Left ventricle myocardium superior (tissue), 1 donor: ENCODE data around the gene KCNJ9. TPM values are rescaled to one million over a fixed set of nuclear protein-coding genes. Genes with fewer than 3 reads are reported as not detected.
"Not testable (repeated sequence)": the region's sequence is repeated elsewhere in the genome, so short reads cannot be mapped to it uniquely, and the experiment has no call there.

Experiments used
- ATAC-seq: fragments of 200-7000 bp; cut with Tn5 transposase; one replicate; pipeline ENCODE4 v1.9.1; 2020; ENCODE audit warnings: mild to moderate bottlenecking, moderate library complexity
- DNase-seq: peaks from one replicate; pipeline ENCODE4 v3.0.0-alpha.2; 2020
- intact Hi-C: fragments of 100-400 bp; cut with micrococcal nuclease; formaldehyde crosslinking; loops from one replicate; pipeline ENCODE4 v1.11.0; 2022
- total RNA-seq: library from RNA; stranded (reverse); fragmentation: NEBNext Ultra II Directional; extraction: Animal tissue kit (Norgen Biotek cat#: 25700); gene quantifications from one replicate; pipeline ENCODE4 v1.2.1, GENCODE V29; 2021
- donor health status: DM: no; HTN: yes; CAD: no; lungs with severe emphysema.

KCNJ9 gene
- total RNA-seq, 1 donor from 2014 or later: not detected

GRCh38 chr1:160116283-160117147, 35.2 kb downstream of the KCNJ9 start:
- intact Hi-C loops: no loop called here
- ATAC-seq: peak; percentile 39
- DNase-seq: peak; percentile 51

GRCh38 chr1:160117300-160117699, 36.0 kb downstream of the KCNJ9 start:
- no peak for ATAC-seq
- intact Hi-C loops: no loop called here

GRCh38 chr1:160117709-160118183, 36.4 kb downstream of the KCNJ9 start:
- intact Hi-C loops: no loop called here
- DNase-seq: peak; percentile 71
- peak; percentile 58 for ATAC-seq

More at GRCh38 chr1:160117300-160117699, 36.0 kb downstream of the KCNJ9 start:
- DNase-seq: no peak

- ATAC-seq (no peak), DNase-seq (no peak)
- intact Hi-C loops: no loop called here
These were observed 37.6 kb downstream of the KCNJ9 start for GRCh38 chr1:160118928-160119327.

- DNase-seq: no peak
- intact Hi-C loops: no loop called here
- ATAC-seq: no peak
These were observed 39.5 kb downstream of the KCNJ9 start for GRCh38 chr1:160120797-160121196.

GRCh38 chr1:160121388-160121787, 40.0 kb downstream of the KCNJ9 start:
- intact Hi-C loops: no loop called here
- DNase-seq (no peak), ATAC-seq (no peak)

DNA sequence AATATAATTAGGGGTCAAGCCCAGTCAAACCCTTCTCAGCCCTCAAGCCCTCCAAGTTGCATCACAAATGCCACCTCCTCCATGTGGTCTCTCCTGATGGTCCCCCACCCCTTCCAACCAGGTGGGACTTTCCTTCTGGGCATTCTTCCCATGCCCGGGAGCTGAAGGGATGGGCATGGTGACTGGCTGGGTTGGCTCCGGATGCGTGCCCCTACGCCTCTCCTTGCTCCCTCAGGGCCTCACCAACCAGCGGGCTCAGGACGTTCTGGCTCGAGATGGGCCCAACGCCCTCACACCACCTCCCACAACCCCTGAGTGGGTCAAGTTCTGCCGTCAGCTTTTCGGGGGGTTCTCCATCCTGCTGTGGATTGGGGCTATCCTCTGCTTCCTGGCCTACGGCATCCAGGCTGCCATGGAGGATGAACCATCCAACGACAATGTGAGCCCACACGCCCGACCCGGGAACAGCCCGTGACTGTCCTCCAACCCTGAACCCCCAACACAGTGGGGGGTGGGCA, 41.7 kb downstream of the KCNJ9 start:
- intact Hi-C loops: no loop called here
- no peak for DNase-seq
- no peak for ATAC-seq

DNA sequence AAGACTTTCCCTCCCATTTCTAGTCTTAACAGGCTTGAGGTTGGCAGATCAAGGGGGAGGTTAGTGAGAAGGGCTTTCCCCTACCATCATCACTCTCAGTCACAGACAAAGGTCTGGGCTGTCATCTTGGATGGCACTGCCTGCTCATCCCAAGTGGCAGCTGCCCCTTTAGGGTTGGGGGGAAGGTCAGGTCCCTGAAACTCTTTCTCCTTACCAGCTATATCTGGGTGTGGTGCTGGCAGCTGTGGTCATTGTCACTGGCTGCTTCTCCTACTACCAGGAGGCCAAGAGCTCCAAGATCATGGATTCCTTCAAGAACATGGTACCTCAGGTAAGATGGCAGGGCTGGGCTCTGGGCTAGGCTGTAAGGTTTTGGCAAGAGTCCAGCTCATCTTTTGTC, 42.4 kb downstream of the KCNJ9 start:
- ATAC-seq (peak; percentile 1), DNase-seq (no peak)
- intact Hi-C loops: no loop called here

DNA sequence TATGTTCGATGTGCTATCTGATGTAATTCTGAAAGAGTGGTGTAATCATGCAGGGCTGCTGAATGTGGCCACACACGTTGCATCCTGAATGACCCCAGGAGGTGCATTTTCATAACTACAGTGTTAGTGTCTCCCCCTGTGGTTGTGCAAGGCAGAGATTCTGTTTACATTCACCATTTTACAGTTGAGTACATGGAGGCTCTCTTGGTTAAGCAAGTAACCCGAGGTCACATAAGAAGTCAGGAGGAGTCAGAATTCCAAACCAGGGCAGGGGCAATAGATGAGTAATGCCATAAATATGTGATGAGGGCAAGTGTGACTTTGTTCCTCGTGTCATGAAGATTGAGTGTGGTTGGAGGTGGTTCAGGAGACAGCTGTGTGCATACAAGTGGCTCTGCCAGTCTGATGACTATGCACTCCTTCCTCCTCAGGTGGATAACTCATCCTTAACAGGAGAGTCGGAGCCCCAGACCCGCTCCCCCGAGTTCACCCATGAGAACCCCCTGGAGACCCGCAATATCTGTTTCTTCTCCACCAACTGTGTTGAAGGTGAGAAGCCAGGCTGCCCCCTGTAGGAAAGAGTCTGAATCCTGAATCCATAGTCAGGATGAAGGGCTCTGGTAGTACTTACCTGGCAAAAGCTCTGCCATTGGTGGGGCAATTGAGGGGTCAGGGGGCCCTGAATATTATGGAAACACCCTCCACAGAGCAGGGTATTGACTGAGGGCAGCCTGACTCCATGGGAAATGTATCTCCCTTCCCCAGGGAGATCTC, 43.6 kb downstream of the KCNJ9 start:
- intact Hi-C loops: no loop called here
- ATAC-seq (peak; percentile 76), DNase-seq (no peak)

DNA sequence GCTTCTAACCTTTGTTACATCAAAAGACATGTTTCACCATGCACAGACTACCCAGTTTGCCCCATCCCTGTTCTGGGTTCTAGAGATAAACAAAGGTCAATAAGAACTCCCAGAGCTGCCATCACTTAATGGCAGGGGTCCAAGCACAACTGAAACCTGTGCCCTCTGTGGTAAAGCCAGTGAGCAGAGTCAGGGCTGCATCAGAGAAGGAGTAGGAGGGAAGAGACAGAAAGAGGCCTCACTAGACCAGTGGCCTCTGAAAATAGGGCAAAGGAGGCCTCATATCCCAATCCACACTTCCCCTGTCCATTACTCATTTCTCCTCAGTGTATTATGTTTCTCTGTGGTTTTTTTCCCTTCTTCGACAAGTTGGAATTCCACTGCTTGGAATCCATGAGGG, 44.4 kb downstream of the KCNJ9 start:
- DNase-seq: no peak
- ATAC-seq: peak; percentile 14
- intact Hi-C loops: no loop called here

- DNase-seq, intact Hi-C loops, ATAC-seq: not testable (repeated sequence)
These were observed 45.0 kb downstream of the KCNJ9 start for GRCh38 chr1:160126342-160126741.

DNA sequence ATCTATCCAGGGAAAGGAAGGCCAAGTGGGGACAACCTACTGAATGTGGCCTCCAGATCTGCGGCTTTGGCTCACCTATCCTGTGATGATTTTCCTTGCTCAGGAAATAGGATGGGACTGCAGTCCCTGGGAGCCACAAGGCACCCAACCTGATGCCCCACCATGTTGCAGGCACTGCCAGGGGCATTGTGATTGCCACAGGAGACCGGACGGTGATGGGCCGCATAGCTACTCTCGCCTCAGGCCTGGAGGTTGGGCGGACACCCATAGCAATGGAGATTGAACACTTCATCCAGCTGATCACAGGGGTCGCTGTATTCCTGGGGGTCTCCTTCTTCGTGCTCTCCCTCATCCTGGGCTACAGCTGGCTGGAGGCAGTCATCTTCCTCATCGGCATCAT, 46.0 kb downstream of the KCNJ9 start:
- intact Hi-C loops: no loop called here
- no peak for ATAC-seq
- DNase-seq: no peak

GRCh38 chr1:160127865-160128523, 46.7 kb downstream of the KCNJ9 start:
- DNase-seq (no peak), ATAC-seq (peak; percentile 36)
- intact Hi-C loops: no loop called here

- ATAC-seq: no peak
- no peak for DNase-seq
- intact Hi-C loops: no loop called here
These were observed 47.3 kb downstream of the KCNJ9 start for GRCh38 chr1:160128636-160129035.

DNA sequence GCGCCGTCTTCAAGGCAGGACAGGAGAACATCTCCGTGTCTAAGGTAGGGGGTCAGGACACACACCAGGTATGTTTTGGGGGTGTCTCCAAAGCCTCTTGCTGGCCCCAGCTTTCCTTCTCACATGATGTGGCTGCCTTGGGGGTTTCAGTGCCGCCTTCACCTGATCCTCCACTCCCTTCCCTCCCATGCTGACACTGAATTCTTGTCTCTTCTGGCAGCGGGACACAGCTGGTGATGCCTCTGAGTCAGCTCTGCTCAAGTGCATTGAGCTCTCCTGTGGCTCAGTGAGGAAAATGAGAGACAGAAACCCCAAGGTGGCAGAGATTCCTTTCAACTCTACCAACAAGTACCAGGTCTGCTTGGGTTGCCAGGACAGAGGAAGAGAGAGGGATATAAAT, 47.7 kb downstream of the KCNJ9 start:
- intact Hi-C loops: no loop called here
- DNase-seq (no peak), ATAC-seq (no peak)

GRCh38 chr1:160129558-160129957, 48.2 kb downstream of the KCNJ9 start:
- DNase-seq: no peak
- intact Hi-C loops: no loop called here
- no peak for ATAC-seq

- no peak for DNase-seq
- no peak for ATAC-seq
- intact Hi-C loops: no loop called here
These were observed 48.6 kb downstream of the KCNJ9 start for GRCh38 chr1:160129966-160130365.

- no peak for DNase-seq
- intact Hi-C loops: no loop called here
- no peak for ATAC-seq
These were observed 49.1 kb downstream of the KCNJ9 start for GRCh38 chr1:160130486-160130885.

GRCh38 chr1:160130939-160131338, 49.6 kb downstream of the KCNJ9 start:
- DNase-seq (no peak), ATAC-seq (no peak)
- intact Hi-C loops: no loop called here
